NCI-H1048 (cell line): Measurements from ENCODE around the gene ANGPTL8.

Experiments
- DNase-seq: peaks from one replicate; lab custom pipeline; 2025; lab: John Stamatoyannopoulos, UW

Gene ANGPTL8

GRCh38 chr19:11291415-11291814, 52.0 kb downstream of the ANGPTL8 start:
- no peak for DNase-seq
